ENCODE data around the gene MRPL57. TPM values are rescaled to one million over a fixed set of nuclear protein-coding genes. Genes with fewer than 3 reads are reported as not detected.
"Not testable (repeated sequence)": the region's sequence is repeated elsewhere in the genome, so short reads cannot be mapped to it uniquely, and the experiment has no call there.

The MRPL57 gene
- total RNA-seq, 2 donors from 2014 or later, result 51.5 to 89.6 TPM

- no peak for DNase-seq (ENCODE audit: low spot score)
- H3K4me3 ChIP-seq, result no peak overlapping the region
- 67% methylated on average over 1 of the region's 1 CpG for WGBS
- no peaks in the 10 kb centered on the region for H3K27me3 ChIP-seq (replicated peaks; ENCODE audit: insufficient read depth)
- no peak overlapping the region for H3K27ac ChIP-seq
- no peaks in the 10 kb centered on the region for H3K9me3 ChIP-seq
- TF ChIP-seq CTCF (IDR thresholded peaks at IDR 0.05) (no peak), POLR2A (IDR thresholded peaks at IDR 0.05) (no peak), POLR2AphosphoS5 (IDR thresholded peaks at IDR 0.05) (no peak)
- H3K4me1 ChIP-seq (replicated peaks), result no peaks in the 10 kb centered on the region
- no peaks in the 10 kb centered on the region for H3K36me3 ChIP-seq
- intact Hi-C loops (cut with DNase I), result no loop called here
Observed at GRCh38 chr13:21149568-21149967, 26.9 kb upstream of the MRPL57 start.

- Histone ChIP-seq H3K27me3 (replicated peaks; ENCODE audit: insufficient read depth) (no peaks in the 10 kb centered on the region), H3K36me3 (no peaks in the 10 kb centered on the region), H3K4me3 (no peak overlapping the region), H3K4me1 (replicated peaks) (no peaks in the 10 kb centered on the region), H3K27ac (no peak overlapping the region), H3K9me3 (no peaks in the 10 kb centered on the region)
- intact Hi-C loops (cut with DNase I), result no loop called here
- 85% methylated on average over 1 of the region's 1 CpG for WGBS
- DNase-seq (ENCODE audit: low spot score), result no peak
- TF ChIP-seq POLR2AphosphoS5 (IDR thresholded peaks at IDR 0.05) (no peak), CTCF (IDR thresholded peaks at IDR 0.05) (no peak), POLR2A (IDR thresholded peaks at IDR 0.05) (no peak)
Observed at GRCh38 chr13:21150013-21150412, 26.4 kb upstream of the MRPL57 start.

- TF ChIP-seq POLR2A (IDR thresholded peaks at IDR 0.05) (no peak), POLR2AphosphoS5 (IDR thresholded peaks at IDR 0.05) (no peak), CTCF (IDR thresholded peaks at IDR 0.05) (no peak)
- no peak overlapping the region for H3K27ac ChIP-seq
- intact Hi-C loops (cut with DNase I), result no loop called here
- no peak for DNase-seq (ENCODE audit: low spot score)
- no peaks in the 10 kb centered on the region for H3K36me3 ChIP-seq
- H3K9me3 ChIP-seq, result no peaks in the 10 kb centered on the region
- whole genome bisulfite sequencing, result 85% methylated on average over 8 of the region's 8 CpGs
- no peaks in the 10 kb centered on the region for H3K4me1 ChIP-seq (replicated peaks)
- no peak overlapping the region for H3K4me3 ChIP-seq
- no peaks in the 10 kb centered on the region for H3K27me3 ChIP-seq (replicated peaks; ENCODE audit: insufficient read depth)
Observed at GRCh38 chr13:21152251-21152899, 24.1 kb upstream of the MRPL57 start.

GRCh38 chr13:21164631-21165030 is 11.8 kb upstream of the MRPL57 start:
- H3K27me3 ChIP-seq (replicated peaks; ENCODE audit: insufficient read depth), result no peaks in the 10 kb centered on the region
- 73% methylated on average over 4 of the region's 4 CpGs for WGBS
- TF ChIP-seq CTCF (IDR thresholded peaks at IDR 0.05) (no peak), POLR2AphosphoS5 (IDR thresholded peaks at IDR 0.05) (peak; percentile 51)
- intact Hi-C loops (cut with DNase I), result no loop called here
- no peak overlapping the region for H3K4me3 ChIP-seq
- H3K4me1 ChIP-seq (replicated peaks), result no peaks in the 10 kb centered on the region
- H3K36me3 ChIP-seq, result no peaks in the 10 kb centered on the region
- DNase-seq (ENCODE audit: low spot score), result peak; percentile 18
- H3K9me3 ChIP-seq, result no peaks in the 10 kb centered on the region
- no peak overlapping the region for H3K27ac ChIP-seq

- intact Hi-C loops (cut with DNase I); H3K9me3 ChIP-seq; H3K4me1 ChIP-seq (replicated peaks); H3K27me3 ChIP-seq (replicated peaks; ENCODE audit: insufficient read depth); DNase-seq (ENCODE audit: low spot score); H3K4me3 ChIP-seq; H3K36me3 ChIP-seq; H3K27ac ChIP-seq: not testable (repeated sequence)
- WGBS, result 88% methylated on average over 4 of the region's 4 CpGs
Observed at GRCh38 chr13:21165606-21166005, 10.9 kb upstream of the MRPL57 start.

Measured in prostate gland (tissue), 2 donors.